ENCODE results near the gene GPC1.
"Not testable (repeated sequence)": the region's sequence is repeated elsewhere in the genome, so short reads cannot be mapped to it uniquely, and the experiment has no call there.

The GPC1 gene

DNA sequence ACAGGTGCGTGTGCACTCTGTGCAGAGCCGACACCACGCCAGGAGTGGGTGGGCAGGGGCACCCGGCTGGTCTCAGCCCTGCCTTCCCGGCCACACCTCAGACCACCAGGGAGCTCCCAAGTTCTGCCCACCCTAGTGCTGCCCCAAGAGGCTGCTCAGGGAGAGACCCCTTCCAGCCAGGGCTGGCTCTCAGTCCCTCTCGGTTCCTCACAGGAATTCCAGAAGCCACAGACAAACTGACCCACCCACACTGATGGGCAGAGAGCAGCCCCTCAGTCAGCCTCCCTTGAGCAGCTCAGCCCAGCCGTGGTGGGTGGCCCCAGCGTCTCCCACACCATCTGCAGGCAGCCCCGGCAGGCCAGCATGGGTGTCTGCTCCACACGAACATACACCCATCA, 33.8 kb downstream of the GPC1 start:
- DNase-seq: no peak

DNA sequence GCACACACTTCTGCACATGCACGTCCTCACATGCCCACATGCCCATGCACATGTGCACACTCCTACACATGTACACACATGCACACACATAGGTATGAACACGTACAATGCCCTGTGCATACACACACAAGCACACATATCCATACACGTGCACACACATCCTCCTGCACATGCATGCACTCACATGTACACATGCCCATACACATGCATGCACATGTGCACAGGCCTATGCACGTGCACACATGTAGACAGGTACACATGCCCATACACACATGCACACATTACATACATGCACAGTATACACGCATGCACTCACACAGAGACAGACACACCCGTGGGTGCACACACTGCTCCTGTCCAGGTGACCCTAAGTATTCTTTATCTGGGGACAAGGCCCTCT, 34.3 kb downstream of the GPC1 start:
- DNase-seq: no peak

DNA sequence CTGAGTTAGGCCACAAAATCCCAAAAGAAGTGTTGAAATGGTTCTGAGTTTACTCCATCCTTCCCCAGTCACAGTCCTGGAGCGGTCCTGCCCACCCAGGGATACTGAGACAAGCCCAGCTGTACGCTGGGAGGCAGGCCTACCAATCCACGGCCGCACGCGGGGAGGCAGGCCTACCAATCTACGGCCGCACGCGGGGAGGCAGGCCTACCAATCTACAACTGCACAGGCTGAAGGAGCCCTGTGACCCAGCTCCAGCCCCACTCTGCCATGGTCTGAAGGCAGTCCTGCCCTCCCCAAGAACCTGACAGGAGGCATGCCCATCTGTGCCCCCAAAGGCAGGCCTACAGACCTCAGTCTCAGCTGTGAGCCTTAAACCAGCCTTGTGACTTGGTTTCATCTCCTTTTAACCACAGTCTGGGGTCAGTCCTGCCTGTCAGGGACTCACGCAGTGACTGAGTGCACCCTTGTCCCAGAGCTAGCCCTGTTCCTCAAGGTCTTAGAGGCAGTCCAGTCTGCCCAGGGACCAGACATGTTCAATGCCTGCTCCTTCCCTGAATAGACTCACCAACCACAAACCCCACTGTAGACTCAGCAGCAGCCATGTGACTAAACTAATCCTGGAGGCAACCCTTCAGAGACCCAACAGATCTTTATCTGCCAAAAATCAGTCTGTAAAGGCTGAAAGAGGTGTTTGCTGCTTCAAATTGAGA, 36.8 kb downstream of the GPC1 start:
- no peak for DNase-seq

DNA sequence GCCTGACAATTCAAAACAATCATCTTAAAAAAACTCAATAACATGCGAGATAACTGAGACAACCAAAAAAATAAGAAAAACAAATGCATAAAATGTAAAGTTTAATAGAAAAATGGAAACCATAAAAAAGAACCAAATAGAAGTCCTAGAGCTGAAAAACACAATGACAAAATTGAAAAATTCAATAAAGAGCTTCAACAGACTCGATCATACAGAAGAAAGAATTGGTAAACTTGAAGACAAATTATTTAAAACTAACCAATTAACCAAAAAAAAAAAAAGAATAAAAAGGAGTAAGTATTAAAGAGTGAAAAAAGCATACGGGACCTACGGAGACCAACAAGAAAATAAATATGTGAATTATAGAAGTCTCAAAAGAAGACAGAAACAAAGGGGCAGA, 37.7 kb downstream of the GPC1 start:
- DNase-seq: no peak

DNA sequence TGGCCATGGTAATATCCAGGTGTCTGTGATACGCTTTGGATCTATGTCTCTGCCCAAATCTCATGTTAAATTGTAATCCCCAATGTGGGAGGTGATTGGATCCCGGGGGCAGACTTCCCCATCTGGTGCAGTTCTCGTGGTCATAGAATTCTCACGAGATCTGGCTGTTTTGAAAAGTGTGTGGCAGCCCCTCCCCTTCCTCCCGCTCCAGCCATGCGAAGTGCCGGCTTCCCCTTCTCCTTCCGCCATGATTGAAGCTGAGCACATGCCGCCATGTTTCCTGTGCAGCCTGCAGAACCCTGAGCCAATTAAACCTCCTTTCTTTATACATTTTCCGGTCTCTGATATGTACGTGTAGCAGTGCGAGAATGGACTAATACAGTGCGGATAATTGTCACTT, 42.5 kb downstream of the GPC1 start:
- no peak for DNase-seq

DNA sequence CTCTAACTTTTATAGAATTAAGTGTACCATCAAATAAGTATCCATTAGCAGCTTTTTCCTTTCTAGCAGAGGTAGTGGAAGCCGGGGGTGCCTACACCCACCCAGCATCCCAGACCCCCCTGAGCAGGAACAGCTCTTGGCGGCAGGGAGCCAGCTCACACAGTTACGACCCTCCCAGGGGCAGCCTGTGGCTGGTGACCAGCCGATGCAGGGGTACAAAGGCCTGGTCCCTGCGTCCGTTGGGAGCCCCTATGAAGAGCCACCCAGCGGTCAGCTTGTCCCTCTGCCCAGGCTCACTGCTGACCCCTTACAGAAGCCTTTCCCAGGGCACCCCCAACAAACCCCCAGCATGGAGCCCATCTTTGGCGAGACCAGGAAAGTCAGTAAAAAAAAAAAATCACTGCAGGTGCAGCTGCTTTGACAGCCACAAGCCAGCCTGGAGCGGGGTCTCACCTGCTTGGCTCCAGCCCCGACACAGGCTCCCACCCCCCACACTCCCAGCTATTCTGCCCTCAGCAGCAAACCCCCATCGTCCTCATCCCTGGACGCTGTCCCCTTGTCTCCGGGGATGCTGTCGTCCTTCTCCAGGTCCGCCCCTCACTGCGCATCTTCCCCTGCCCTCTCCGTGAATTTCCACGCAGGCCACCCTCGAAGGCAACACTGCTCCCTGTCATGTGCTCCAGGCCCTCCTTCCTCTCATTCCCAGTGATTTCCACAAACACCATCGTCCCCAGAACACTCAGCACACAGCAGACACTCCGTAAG, 43.1 kb downstream of the GPC1 start:
- DNase-seq: no peak

DNA sequence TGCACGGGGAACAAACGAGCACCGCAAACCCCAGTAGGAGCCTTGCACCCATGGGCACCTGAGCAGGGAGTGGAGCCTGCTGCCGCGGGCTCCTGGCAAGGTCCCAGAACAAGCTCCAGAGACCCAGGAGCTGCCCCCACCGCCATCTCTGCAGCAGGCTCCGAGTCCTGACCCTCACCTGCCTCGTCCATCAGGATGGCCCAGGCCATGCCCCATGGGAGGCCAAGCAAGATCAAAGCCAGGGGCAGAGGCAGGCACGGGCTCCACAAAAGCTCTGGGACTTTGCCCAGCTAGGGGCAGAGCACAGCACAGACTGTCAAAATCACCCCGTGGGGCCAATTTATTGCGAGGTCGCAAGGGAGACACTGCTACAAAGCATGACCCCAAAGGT, 43.6 kb downstream of the GPC1 start:
- DNase-seq: no peak

DNA sequence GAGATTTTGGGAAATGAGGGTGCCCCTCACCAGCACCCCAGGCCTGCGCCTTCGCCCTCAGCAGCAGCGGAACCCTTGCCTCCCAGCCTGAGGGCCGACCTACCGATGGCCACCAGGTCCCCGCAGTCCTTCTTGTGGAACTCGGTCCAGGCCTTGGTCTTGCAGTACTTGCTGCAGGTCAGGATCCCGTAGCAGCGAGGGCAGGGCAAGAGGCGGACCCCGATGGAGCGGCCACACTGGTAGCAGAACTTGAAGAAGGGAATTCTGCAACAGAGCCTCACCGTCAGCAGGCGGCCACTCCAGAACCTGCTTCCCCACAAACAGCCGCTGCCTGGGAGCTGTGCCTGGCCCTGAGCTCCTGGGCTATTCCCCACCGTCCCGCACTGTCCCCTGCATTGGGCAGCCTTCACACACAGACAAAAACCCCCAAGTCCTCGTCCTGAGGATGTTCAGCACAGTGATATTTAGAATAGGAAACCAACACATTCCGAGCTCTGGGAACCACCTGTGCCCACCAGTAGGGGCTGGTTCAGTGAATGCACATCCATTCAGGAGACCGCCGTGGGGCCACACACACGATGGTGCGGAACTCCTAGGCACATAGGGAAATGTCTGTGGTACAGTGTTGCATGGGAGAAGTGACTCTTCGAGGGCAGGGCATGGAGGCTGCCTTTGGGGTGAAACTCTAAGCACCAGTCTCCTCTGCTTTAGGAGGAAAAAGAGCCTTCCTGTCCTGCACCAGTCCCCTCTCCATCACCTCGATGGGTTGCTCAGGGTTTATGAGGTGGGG, 45.6 kb downstream of the GPC1 start:
- DNase-seq: no peak

DNA sequence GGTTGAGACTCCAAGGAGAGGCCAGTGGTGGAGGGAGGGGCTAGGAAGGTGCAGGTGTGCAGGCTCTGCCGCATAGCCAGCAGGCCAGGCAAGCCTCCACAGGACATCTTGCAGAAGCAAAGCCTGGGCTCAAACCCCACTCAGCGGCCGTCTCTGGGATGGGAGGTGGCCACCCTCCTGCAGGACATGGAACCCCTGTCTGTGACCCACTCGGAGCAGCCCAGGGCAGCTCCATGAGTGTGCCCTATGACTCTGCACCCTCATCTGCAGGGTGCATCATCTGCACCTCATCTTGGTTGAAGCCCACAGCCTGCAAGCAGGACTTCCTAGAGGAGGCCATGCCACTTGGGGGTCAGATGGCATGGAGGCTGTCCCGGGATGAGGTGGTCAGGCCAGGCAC, 46.3 kb downstream of the GPC1 start:
- DNase-seq: no peak

DNA sequence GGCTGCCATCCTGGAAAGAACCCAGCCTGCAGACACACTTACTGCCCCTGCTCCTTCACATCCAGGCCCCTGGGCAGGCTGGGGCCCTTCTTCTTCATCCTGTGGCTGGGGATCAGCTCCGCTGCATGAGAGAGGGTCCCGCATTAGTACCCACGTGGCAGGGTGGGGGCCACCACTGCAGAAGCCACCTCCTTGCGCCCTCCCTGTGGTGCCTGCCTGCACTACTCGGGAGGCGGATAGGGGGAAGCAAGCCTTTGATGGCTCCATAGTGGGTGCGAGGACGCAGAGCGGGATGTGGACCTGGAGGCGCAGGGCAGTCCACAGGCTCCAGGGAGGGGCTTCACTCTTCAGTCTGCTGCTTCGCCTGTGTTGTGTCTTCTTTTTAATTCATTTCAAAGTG, 46.7 kb downstream of the GPC1 start:
- DNase-seq: no peak

DNA sequence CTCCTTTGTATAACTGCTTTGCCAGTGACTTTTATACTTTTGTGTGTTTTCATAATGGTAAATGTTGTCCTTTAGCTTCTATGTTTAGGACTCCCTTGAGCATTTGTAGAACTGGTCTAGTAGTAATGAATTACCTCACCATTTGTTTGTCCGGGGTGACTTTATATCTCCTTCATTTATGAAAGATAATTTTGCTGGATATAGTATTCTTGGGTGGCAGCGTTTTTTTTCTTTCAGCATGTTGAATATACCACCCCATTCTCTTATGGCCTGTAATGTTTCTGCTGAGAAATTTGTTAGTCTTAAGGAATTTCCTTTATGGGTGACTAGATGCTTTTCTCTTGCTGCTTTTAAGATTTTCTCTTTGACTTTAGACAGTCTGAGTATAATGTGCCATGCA, 56.0 kb downstream of the GPC1 start:
- no peak for DNase-seq

DNA sequence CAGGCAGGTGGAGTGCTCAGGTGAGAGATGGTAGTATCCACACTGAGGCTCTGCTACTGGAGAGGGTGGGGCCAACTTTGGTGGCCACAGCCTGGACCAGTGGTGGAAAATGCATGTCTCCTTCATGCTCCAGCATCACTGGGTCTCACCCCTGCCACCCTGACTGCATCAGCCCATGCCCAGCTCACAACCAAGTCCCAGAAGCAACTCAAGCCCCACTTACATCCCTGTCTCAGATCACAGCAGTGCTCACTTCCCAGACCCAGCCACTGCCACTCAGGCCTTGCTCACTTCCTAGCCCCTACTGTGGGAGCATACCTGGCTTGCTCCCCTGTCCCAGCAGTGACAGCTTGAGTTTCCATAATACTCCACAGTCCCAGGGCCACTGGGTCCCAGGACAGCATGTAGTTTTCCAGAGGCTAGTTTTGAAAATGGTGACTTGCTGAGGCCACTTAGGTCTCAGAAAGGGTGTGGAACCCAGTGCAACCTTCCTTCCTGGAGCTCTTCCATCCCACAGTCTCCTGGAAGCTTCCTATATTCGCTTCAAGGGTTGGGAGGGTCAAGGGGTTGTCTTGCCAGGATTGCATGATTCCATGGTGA, 58.8 kb downstream of the GPC1 start:
- DNase-seq: no peak

DNA sequence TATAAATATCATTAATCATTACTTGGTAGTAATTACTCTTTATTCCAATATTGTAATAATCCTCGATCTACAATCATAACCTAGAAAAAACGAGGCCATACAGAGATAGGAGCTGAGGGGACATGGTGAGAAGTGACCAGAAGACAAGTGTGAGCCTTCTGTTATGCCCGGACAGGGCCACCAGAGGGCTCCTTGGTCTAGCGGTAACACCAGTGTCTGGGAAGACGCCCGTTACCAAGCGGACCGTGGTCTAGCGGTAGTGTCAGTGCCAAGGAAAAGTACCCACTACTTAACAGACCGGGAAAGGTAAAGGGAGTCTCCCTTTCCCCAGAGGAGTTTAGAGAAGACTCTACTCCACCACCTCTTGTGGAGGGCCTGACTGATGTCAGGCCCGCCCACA, 59.5 kb downstream of the GPC1 start:
- DNase-seq: not testable (repeated sequence)

DNA sequence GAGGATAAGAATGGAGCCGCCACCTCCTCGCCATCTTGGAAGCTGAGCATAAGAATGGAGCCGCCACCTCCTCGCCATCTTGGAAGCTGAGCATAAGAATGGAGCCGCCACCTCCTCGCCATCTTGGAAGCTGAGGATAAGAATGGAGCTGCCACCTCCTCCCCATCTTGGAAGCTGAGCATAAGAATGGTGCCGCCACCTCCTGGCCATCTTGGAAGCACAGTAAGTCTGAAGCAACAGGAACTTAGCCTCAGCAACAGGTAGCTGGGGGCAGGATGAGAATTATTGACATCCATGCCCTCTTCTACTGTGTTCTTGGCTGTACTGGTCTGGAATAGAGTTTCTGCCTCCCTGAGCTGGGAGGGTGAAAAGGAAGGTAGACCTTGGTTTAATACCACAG, 61.6 kb downstream of the GPC1 start:
- DNase-seq: not testable (repeated sequence)

DNA sequence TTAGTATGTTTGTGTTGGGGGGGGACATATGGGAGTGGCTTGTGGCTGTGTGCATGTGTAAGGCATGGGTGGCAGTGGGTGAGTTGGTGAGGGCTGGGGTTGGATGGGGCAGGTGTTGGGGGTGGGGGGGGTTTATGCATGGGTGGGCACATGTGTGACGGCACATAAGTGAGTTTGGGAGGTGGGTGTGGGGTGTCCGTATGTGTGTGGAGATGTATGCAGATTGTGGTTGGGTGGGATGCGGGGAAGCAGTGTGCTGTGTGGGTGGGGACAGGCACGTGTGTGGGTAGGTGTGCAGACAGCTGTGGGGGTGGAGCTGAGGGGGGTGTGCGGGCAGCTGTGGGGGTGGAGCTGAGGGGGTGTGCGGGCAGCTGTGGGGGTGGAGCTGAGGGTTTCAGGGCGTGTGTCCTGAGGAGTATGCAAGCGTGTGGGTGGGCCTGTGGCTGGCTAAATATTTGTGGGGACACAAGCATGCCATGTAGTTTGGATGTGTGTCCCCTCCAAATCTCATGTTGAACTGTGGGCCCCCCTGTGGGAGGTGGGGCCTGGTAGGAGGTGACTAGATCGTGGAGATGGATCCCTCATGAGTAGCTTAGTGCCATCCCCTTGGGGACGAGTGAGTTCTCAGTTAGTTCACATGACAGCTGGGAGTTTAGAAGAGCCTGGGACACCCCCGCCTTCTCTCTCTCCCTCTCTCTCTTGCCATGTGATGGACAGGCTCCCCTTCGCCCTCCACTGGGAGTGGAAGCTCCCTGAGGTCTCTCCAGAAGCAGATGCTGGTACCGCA, 62.9 kb downstream of the GPC1 start:
- no peak for DNase-seq

DNA sequence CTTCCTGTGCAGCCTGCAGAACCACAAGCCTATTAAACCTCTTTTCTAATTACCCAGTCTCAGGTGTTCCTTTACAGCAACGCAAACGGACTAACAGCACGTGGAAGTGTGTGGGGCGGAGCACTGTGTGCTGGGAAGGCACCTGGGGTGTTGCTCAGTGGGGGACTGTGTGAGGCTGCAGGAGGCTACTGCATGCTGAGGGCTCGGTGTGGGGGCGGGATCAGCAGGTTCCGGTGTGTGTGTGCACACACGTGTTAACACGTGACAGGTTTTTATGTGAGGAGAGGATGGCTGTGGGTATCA, 63.4 kb downstream of the GPC1 start:
- no peak for DNase-seq

DNA sequence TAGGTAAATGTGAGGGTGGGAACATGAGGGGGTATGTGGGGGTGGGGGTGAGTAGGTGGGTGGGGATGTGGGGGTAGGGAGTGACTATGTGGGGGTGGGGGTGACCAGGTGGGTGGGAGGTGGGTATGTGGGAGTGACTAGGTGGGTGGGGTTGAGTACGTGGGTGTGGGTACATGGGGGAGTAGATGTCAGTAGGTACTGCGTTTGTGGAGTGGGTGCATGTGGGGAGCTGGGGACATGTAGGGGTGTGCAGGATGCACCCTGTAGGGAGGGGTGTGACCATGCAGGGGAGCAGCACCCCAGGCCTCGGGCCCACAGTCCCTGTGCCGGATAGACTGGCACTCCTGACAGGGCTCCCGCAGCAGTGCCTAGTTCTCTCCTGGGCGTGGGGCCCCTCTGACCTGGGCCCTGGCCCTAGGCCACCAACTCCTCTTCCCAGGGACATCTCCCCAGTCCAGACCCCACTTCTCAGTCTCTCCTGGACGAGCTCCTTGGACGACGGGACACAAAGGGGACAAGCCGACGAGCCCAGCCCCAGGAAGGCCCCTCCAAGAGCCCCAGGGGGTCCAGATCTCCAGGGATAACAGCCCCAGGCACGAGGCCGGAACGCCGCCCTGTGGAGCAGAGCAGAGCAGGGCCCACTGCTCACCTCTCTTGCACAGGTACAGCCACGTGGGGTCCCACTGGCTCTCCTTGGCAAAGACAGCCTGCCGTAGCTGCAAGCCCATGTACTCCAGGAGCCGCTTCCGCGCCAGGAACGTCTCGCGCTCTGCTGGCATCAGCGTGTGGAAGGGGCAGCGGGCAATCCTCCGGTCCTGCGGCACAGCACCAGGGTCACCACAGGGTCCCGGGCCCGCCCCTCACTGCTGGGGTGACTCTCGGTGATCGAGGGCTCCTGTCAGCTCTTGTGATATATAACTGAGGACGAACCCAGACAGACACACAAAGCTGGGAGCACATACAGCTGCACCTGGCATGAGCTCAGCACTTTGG, 64.1 kb downstream of the GPC1 start:
- DNase-seq: no peak

DNA sequence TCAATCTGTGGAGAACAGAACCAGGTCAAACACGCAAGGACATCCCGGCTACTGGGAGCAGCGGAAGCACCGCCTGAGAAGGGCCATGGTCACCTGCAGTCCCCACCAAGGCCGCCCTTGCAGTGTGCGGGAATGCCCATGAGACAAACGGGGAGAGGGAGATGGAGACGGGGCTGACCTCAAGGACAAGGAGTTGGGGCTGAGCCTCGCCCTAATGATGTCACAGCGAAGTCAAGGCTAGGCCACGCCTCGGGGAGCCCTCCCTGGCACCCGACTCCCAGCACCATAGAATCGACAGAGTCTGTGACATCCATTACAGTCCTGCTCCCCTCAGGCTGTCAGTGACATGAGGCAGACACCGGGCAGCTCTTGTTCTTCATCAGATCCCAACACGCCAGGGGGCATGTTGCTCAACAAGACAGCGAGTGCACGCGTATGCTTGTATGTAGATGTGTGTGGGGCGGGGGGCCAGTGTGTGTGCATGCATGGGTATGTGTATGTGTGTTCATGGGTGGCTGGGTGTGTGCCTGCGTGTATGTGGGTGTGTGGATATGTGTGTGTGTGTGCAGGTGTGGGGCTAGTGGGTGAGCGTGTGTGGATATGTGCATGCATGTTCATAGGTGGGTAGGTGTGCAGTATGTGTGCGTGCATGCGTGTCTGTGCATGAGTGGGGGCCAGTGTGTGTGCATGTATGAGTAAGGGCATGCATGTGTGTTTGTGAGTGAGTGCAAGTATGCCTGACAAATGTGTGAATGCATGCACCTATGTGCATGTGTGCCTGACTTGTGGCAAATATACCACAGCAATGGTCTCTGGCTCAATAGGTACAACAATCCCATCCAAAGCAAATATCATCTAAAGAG, 65.3 kb downstream of the GPC1 start:
- no peak for DNase-seq

DNA sequence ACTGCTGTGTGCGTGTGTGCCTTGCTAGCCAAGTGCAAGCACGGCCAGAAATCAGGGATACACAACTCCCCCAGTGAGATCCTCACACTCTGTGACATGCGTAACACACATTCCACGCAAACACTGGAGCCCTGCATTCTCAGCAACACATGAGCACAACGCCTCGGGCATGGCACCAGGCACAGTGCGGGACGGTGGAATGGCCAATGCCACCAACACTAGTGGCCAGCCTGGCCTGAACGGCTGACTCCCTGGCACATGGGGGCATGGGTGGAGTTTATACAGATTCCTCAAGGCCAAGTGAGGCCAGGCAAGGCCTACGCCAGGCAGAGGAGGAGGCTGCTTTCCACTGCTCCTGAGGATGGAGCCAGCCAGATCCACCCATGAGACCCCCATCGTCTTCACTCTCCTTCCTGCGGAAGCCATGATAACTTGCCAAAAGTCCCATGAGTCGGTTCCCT, 66.1 kb downstream of the GPC1 start:
- DNase-seq: no peak

DNA sequence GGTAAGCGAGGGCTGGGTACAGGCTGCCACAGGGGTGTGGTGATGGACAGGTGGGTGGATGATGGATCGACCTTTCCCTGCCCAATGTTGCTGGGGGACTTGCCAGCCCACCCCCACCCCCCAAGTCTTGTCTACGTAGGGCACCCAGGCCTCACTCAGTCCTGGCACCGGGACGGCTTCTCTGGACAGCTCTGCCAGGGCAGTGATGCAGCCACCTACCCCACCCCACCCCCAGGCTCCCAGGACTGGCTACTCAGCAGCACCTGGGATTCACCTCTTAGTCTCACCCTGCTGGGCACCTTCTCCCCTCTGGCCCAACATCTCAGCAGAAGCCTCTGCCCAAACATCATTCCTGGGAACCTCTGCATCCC, 66.6 kb downstream of the GPC1 start:
- DNase-seq: no peak
